EH (cell line): Measurements from ENCODE around the gene USP10.
A peak's percentile ranks its signal among the peaks of the same experiment; 100 is the strongest.

Source experiments
- DNase-seq: peaks from one replicate; pipeline ENCODE4 v3.0.0-alpha.2; 2015; ENCODE audit warnings: low read depth

USP10 gene, protein sequence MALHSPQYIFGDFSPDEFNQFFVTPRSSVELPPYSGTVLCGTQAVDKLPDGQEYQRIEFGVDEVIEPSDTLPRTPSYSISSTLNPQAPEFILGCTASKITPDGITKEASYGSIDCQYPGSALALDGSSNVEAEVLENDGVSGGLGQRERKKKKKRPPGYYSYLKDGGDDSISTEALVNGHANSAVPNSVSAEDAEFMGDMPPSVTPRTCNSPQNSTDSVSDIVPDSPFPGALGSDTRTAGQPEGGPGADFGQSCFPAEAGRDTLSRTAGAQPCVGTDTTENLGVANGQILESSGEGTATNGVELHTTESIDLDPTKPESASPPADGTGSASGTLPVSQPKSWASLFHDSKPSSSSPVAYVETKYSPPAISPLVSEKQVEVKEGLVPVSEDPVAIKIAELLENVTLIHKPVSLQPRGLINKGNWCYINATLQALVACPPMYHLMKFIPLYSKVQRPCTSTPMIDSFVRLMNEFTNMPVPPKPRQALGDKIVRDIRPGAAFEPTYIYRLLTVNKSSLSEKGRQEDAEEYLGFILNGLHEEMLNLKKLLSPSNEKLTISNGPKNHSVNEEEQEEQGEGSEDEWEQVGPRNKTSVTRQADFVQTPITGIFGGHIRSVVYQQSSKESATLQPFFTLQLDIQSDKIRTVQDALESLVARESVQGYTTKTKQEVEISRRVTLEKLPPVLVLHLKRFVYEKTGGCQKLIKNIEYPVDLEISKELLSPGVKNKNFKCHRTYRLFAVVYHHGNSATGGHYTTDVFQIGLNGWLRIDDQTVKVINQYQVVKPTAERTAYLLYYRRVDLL

DNA sequence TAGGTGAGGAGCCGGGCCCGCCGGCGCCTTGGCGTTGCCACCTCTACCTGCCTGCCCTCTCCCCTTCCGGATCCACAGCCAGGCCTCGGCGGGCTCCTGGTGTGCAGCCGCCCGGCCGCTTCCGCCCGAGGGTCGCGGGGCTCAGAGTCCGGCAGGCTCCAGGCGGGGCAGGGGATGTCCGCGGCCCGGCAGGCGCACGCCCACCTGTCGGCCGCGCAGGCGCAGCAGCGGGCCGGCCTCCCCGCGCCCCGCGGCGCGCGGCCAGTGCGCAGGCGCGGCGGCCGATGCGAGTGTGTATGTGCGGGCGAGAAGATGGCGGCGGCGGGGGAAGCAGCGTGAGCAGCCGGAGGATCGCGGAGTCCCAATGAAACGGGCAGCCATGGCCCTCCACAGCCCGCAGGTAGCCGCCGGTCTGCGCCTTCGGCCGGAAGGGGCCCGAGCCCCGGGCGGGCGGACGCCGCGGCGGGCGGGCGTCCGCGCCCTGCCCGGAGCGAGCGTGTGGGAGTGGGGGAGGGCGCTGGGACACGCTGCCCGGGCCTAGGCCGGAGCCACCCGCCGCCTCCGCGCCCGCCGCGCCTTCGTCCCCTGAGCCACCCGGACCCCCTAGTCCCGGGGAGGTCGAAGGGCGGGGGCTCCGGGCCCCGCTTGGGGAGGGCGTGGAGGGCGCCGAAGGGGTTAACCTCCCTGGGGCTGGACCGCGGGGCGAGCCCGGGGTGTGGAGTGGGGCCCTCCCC is at the start of gene USP10:
Gene USP10 (plus strand): TSS at position 289 of the 734 bp plus-strand sequence. CDS start 91 bp downstream, at position 380.
- DNase-seq: peak; percentile 82

DNA sequence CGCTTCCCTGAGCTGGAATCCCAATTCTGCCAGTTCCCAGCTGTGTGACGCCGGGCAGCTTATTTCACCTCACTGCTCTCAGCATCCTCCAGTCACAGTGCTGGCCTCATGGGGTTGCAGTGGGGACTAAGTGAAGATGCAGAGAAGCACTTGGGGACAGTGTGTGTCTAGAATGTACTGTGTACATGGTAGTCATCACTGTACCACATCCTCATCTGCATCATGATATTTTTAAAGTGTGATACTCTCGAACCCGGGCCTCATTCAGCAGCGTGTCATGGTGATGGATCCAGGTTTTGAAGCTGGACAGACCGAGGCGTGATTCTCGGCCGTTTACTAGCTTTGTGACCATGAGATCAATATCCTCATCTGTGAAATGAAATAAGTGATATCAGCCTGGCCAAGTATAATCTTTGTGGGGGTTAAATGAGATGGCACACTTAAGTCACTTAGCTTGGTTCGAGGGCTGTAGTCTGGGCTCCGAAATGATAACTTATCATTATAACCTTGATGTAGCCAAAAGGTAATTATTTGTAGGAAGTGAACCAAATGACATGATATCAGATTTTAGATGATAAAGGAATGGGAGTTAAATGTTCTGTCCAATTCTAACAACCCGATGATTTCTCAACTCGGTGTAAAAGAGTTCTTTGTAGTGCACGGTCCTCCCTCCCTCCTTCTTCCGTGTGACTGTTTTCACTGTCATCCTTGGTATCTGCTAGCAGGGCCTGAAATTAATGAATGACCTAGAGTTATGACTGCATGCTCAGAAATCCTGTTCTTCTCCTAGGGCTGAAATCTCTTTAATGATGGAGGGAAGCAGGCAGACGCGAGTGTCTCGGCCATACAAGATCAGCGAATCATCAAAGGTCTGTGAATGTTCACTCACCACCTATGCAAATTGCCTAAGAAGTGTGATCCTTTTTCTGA is 49.5 kb upstream of the USP10 start:
- peak; percentile 90 for DNase-seq

DNA sequence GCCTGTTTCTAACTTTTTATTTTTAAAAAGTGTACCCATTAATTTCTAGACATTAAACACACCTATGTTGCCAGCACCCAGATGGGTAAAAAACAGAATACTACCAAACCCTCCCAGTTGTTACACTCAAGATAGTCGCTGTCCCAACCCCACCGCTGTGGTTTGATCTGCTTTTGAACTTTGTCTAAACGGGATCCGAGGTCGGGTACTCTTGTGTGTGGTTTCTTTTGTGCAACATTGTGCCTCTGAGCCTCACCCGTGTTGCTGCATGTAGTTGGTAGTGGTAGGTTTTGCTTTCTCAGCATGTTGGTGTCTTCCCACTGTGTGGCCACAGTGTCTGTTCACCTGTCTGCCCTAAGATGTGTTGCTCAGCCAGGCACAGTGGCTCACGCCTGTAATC is 47.2 kb upstream of the USP10 start:
- no peak for DNase-seq

DNA sequence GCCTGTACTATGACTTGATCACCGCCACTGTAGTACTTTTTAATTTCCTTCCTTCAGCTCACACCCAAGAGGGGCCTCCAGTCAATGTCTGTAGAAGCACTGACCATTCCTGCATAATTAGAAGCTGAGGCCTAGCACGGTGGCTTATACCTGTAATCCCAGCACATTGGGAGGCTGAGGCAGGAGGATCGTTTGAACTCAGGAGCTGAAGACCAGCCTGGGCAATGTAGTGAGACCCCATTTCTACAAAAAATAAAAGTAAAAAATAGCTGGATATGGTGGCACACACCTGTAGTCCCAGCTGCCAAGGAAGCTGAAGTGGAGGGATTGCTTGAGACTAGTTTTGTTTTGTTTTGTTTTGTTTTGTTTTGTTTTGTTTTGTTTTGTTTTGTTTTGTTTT is 45.6 kb upstream of the USP10 start:
- DNase-seq: no peak

DNA sequence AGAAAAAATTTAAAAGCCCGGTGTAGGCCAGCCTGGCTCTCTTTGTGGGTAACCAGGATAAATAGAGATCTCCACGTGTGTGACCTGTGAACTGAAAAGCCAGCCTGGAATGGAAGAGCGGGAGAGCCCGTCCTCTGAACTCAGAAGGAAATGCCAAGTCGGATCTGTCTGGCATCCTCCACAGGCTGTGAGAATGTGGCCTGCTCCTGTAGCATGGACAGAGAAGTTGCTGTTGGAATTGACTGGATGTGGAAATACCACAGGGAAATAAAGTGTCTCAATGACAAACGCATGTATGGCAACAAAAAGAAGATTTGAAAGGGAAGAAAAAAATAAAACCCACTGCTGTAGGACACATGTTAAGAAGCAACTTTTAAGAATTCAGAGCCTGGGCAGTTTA is 44.8 kb upstream of the USP10 start:
- DNase-seq: no peak

DNA sequence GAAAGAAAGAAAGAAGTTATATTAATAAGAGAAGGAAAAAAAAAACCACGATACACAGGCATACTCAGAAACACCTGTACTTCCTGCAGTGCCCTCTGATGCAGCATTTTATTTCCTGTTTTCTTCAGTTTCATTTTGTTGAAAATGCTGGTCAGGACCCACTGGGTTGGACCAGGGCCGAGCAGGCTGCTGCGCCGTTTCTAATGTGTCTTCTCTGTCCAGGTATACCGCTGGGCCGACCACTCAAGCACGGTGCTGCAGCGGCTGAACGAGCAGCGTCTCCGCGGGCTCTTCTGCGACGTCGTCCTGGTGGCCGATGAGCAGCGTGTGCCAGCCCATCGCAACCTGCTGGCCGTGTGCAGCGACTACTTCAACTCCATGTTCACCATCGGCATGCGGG is 43.2 kb upstream of the USP10 start:
- no peak for DNase-seq

DNA sequence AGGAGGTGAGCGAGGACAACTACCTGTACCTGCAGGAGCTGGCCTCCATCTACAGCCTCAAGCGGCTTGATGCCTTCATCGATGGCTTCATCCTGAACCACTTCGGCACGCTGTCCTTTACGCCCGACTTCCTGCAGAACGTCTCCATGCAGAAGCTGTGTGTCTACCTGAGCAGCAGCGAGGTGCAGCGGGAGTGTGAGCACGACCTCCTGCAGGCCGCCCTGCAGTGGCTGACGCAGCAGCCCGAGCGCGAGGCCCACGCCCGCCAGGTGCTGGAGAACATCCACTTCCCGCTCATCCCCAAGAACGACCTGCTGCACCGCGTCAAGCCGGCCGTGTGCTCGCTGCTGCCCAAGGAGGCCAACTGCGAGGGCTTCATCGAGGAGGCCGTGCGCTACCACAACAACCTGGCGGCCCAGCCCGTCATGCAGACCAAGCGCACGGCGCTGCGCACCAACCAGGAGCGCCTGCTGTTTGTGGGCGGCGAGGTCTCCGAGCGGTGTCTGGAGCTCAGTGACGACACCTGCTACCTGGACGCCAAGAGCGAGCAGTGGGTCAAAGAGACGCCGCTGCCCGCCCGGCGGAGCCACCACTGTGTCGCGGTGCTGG is 42.5 kb upstream of the USP10 start:
- no peak for DNase-seq

DNA sequence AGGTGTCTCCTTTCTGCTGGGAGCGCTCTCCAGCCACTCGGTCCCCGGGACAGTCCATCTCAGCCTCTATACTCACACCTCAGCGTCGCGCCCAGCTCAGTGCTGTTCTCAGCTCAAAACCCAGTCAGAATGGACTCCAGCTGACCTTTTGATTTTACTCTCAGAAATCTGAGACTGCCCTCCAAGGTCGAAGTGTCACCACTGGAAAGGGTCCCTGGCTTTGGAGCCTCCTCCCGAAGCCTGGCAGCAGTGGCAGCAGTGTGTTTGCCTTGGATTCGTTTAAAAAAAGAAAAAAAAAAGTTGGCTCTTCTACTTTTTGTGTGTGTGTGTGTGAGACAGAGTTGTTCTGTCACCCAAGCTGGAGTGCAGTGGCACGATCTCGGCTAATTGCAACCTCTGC is 41.1 kb upstream of the USP10 start:
- DNase-seq: no peak

DNA sequence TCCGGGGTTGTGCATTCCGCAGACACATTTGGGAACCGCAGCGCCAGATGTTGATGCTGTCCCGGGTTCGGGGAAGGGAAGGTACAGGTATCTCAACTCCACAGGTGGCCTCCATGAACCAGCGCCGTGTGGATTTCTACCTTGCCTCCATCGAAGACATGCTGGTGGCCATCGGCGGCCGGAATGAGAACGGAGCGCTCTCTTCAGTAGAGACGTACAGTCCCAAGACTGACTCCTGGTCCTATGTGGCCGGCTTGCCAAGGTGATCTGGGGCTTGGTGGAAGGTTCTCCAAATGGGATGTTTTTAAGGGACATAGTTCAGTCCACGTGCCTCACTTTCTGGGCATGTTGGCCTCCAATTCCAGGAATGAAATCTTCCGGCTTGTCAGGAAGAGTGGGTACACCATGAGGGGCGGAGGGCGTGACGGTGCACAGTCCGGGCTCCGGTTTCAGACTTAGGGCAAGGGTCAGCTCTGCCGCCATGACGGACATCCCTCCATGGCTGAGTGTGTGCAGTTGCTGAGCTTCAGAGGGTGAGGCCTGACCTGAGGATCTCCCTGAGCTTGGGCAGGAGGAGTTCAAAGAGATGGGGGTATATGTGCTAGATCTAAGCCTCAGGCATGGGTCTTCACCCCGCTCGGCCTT is 40.0 kb upstream of the USP10 start:
- no peak for DNase-seq

DNA sequence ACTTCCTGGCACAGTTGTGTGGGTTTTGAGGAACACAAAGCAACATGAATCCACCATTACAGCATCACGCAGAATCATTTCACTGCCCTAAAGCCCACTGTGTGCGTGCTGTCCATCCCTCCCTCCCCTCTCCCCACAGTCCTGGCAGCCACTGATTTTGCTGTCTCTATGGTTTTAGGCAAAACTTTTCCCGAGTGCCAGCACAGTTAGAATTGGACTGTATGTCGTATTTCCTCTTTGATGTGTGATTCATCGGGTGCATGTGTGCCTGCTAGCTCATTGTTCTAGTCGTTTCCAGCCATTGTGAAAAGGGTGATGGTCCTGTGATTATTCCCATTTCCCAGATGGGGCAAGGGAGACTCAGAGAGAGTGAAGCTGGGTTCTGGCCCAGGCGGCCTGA is 38.8 kb upstream of the USP10 start:
- DNase-seq: no peak

DNA sequence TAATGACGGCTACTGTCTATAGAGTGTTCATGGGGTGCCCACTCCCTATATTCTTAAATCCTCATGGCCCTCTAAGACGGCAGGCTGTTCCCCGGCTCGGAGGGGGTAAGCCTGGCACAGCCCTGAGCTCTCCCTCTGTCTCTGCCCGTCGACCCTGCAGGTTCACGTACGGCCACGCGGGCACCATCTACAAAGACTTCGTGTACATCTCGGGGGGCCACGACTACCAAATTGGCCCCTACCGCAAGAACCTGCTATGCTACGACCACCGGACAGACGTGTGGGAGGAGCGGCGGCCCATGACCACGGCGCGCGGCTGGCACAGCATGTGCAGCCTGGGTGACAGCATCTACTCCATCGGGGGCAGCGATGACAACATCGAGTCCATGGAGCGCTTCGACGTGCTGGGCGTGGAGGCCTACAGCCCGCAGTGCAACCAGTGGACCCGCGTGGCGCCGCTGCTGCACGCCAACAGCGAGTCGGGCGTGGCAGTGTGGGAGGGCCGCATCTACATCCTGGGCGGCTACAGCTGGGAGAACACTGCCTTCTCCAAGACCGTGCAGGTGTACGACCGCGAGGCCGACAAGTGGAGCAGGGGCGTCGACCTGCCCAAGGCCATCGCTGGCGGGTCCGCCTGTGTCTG is 38.3 kb upstream of the USP10 start:
- no peak for DNase-seq

DNA sequence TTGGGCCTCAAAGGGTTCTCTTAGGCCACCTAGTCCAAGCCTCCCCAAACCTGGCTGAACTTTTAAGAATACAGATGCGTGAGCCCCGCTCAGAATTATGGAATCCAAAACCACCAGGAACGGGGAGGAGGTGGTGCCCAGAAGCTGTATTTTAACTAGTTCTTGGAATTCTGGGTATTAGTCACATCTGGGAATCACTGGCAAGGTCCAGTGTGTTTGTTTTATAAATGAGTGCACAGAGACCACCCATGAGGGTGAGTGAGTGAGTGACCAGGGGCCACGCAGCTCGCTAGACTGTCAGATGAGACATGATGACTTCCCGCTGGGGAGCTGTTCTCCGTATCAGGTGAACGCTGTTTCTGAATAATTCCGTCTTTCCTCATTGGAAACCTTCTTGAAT is 37.3 kb upstream of the USP10 start:
- no peak for DNase-seq

DNA sequence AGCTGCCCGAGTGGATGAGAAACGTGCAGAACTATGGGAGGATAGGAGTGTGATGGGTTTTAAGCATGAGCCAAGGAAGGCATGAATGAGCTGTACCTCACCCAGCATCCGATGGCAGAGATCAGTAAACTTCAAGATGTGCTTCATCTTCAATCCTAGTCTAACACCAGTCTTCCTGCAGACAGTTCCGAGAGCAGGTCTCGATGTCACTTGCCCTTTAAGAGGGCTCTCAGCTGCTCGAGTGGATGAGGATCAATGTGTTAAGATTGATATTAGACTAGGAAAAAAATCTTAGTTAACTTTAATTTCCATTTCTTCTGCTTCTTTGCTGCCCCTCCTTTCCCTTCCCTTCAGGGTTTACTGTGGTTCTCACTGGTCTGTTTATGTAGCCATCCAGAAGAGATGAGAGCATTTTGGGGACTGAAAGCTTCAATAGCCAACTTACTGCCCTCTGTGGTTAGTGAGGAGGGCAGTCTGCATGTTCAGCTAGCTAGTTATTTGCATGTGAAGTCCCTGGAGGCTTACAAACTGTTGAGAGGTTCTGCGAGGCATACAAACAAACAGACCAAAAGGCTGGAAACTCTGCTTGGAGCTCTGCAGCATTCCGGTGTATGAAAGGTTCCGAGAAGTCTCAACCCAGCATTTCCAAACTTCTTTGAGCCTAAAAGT is 36.2 kb upstream of the USP10 start:
- DNase-seq: no peak

DNA sequence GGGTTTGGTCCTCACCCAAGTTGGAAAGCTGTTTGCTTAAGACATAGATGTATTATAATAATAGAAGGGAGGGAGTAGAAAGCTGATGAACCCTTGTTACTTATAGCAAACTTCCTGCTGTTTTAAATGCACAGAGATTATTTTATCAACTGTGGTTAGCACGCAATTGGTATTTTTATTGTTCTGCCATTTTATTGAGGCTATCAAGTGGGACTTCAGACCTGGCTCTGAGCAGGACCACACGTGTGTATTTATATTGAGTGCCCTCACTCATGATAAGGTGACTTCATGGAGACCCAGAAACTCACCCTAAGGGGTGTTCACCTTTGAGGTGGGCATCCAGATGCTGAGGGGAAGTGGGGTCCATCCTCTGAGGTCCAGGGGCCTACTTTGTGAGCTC is 34.4 kb upstream of the USP10 start:
- DNase-seq: no peak

DNA sequence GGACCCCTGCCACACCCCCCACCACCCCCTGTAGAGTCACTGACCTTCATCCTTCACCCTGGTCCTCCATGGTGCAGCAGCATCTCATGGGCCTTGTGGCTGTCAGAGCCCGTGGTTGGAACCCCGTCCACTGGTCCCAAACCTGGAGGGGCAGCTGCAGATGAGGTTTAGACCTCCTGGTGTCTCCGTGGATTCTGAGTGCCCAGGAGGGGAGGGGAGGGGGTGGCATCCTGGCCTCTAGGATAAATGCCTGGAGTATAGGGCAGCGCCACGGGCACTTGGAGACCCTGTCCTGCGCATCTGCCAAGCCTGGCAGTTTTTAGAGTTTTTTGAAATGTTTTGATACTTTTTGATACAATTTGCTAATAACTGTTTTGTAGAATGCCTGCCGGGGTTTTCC is 34.0 kb upstream of the USP10 start:
- DNase-seq: no peak

DNA sequence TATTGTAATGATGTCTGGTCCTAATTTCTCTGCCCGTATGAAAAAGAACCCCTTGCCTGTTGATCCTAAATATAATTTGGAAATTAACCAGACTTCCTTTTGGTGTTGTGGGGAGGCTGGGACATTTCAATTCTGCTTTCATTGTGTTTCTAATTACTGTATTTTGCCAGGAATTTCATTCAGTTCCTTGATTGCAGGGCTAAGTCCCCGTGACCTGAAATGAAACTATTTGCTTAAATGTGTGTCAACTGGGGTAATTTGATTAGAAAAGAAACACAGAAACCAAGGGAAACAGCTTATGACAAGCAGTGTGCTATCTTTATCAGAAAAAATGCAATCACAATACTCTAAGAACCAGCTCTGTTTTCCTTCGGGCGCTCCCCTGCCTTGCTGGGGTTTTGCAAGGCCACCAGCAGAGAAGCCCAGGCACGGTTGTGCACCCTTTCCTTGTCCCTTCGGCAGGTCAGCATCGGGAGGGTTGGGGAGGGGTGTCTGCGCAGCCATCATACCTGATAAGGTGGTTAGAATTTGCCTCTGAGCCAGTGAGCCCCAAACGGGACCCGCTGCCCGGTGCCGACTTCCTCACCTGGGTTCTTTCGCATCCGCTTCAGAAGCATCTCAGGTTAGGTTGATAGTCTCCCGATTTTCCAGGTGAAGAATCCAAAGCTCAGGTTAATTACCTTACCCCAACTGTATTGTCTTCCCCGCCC is 32.0 kb upstream of the USP10 start:
- DNase-seq: no peak

DNA sequence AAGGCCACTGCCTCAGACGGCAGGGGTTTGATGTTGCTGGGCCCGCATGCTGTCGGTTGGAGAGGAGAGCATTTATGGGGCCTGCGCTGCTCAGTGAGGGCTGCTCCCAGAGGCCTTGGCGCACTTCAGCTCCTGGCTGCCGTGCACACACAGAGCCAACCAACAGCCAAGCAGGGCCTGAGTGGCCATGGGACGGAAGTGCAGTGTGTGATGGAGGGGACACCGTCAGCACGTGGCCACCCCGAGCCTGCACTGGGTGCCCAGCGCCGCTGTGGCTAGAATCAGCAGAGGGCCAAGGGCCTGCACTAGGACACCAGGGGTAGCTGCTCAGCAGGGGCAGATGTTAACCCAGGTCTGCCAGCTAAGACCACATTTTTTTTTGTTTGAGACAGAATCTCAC is 29.7 kb upstream of the USP10 start:
- no peak for DNase-seq

DNA sequence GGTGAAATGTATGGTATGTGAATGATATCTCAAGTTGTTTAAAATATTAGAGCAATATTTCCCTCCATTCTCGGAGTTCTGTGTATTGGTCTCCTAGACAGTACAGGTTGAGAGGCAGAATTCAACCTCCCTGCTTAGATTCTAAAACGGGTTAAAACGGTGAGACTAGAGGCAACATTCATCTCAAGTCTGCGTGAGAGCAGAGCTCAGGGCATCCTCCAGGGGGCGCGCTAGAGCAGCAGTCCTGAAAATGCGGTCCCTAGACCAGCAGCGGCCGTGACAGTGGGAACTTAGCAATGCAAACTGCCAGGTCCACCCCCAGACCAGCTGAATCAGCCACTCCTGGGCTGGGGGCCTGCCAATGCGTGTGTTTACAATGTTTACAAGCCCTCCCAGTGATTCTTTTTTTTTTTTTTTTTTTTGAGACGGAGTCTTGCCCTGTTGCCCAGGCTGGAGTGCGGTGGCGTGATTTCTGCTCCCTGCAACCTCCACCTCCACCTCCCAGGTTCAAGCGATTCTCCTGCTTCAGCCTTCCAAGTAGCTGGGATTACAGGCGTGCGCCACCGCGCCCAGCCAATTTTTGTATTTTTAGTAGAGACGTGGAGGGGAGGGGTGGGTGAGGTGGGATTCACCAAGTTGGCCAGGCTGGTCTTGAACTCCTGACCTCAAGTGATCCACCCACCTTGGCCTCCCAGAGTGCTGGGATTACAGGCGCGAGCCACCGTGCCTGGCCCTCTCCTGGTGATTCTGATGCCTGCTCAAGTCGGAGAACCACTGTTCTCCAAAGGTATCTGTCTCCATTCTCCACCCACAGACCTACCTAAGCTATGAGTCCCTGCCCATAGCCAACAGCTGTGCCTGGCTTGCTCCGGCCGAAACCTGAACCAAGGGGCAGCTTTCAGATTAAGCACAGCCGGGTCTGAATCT is 27.3 kb upstream of the USP10 start:
- DNase-seq: peak; percentile 74
